Endodermal cell (in vitro differentiated cells): ENCODE results near the gene ATP8B4. TPM values are rescaled to one million over a fixed set of nuclear protein-coding genes. Genes with fewer than 3 reads are reported as not detected.

Source experiments
- DNase-seq: peaks from one replicate; pipeline ENCODE4 v3.0.0-alpha.2; 2017
- H3K27ac ChIP-seq: 2 replicates; pipeline ENCODE4 v1.5.1; 2013; ENCODE audit warnings: mild to moderate bottlenecking, low read depth, low read length, moderate library complexity
- H3K27me3 ChIP-seq: 2 replicates; pipeline ENCODE4 v1.6.1; 2013; ENCODE audit warnings: mild to moderate bottlenecking, low read length, moderate library complexity; ENCODE audit not compliant: insufficient read depth, control insufficient read depth, poor library complexity, severe bottlenecking
- H3K36me3 ChIP-seq: 2 replicates; pipeline ENCODE4 v1.7.0; 2013; ENCODE audit warnings: mild to moderate bottlenecking, low read length, moderate library complexity; ENCODE audit not compliant: control insufficient read depth, insufficient read depth
- H3K4me1 ChIP-seq: one replicate; pipeline ENCODE4 v1.7.0; 2013; ENCODE audit warnings: low read length; ENCODE audit not compliant: control insufficient read depth, insufficient read depth
- H3K4me3 ChIP-seq: 2 replicates; pipeline ENCODE4 v1.5.1; 2013; ENCODE audit warnings: mild to moderate bottlenecking, low read length, moderate library complexity
- H3K9ac ChIP-seq: 2 replicates; pipeline ENCODE4 v1.6.1; 2013; ENCODE audit warnings: mild to moderate bottlenecking, low read length, moderate library complexity; ENCODE audit not compliant: poor library complexity, severe bottlenecking; ENCODE audit errors: extremely low read depth
- H3K9me3 ChIP-seq: 2 replicates; pipeline ENCODE4 v1.6.1; 2013; ENCODE audit warnings: mild to moderate bottlenecking, low read length, moderate library complexity; ENCODE audit not compliant: control insufficient read depth
- H3K27ac Mint-ChIP-seq: 2 replicates; pipeline ENCODE4 v1.8.0; 2020; ENCODE audit warnings: mixed read lengths
- H3K27me3 Mint-ChIP-seq: 2 replicates; pipeline ENCODE4 v1.8.0; 2021; ENCODE audit warnings: mild to moderate bottlenecking, mixed read lengths; ENCODE audit not compliant: insufficient read depth
- H3K36me3 Mint-ChIP-seq: 2 replicates; pipeline ENCODE4 v1.8.0; 2020; ENCODE audit warnings: low read depth, mixed read lengths
- H3K4me1 Mint-ChIP-seq: 2 replicates; pipeline ENCODE4 v1.8.0; 2020; ENCODE audit warnings: mixed read lengths
- H3K4me3 Mint-ChIP-seq: 2 replicates; pipeline ENCODE4 v1.8.0; 2020; ENCODE audit warnings: mild to moderate bottlenecking, moderate library complexity, mixed read lengths
- H3K9me3 Mint-ChIP-seq: 2 replicates; pipeline ENCODE4 v1.8.0; 2020; ENCODE audit warnings: mild to moderate bottlenecking, mixed read lengths
- WGBS, 2 experiments: methylation state at CpG; one replicate each; pipeline versions ENCODE4 v1.1.5 to v1.1.7; 2013; ENCODE audit warnings: missing lambda C conversion rate in 2 of 2, mixed read lengths in 1 of 2; ENCODE audit not compliant: insufficient coverage in 1 of 2, insufficient read length in 1 of 2; 5-methylcytosine and 5-hydroxymethylcytosine counted together
- total RNA-seq, 2 donors: library from RNA; stranded (reverse); fragmentation: NEBNext Ultra II Directional in 1 of 2; extraction: Animal tissue kit (Norgen Biotek cat#: 25700) in 1 of 2; gene quantifications; 2 replicates in 1 of 2; 3 replicates in 1 of 2; pipeline ENCODE4 v1.2.1, GENCODE V29; 2021
- TF ChIP-seq, protein P1 (sequence below): fragments of 200-600 bp; sonication (generic); conservative IDR thresholded peaks from 2 replicates; pipeline ENCODE4 v1.5.0; 2021; ENCODE audit warnings: antibody characterized with exemption, mild to moderate bottlenecking

The ATP8B4 gene
- total RNA-seq, 2 donors from 2014 or later, result 0.64 to 0.95 TPM

DNA sequence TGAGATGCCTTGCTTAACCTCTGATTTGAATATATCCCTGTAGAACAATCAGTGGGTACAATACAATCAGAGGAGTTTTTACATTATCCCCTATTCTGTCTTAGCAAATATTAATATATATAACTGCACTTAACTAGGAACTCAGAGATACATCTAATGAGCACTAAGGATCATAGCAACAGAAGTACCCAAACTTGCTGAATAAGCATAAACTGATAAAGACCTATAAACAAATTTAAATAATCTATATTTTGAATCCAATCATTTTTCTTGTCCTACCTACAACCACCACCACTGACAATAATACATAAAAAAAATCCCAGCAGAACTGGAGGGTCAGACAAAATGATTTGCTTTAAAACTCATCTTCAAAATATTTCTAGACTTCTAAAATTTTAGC is 106.2 kb downstream of the ATP8B4 start:
- H3K4me3 Mint-ChIP-seq, result no peak overlapping the region
- H3K27me3 ChIP-seq, result no peaks in the 10 kb centered on the region

DNA sequence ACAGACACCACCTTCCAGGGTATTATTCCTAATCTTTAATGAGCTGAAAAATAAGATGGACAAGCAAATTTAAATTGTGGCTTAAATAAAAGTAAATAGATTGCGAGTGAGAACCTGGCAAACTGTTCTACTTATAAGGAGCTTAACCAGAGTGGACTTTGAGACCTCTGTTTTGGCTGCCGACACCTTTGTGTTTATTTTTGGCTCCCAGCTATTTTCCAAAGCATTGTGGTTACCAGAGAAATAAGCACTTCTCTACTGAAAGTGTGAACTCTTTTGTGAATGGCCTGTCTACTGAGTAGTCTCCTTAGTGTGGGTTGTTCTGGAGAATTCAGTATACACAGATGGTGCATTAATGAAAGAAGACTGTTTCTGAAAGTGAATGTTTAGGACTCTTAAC is 109.4 kb downstream of the ATP8B4 start:
- Histone ChIP-seq H3K9me3 (no peaks in the 10 kb centered on the region), H3K4me3 (peak overlapping the region; percentile 54), H3K27me3 (no peaks in the 10 kb centered on the region), H3K36me3 (no peaks in the 10 kb centered on the region), H3K9ac (no peak overlapping the region), H3K27ac (no peak overlapping the region), H3K4me1 (peaks cover 3% of the 10 kb centered on the region)
- no peak for DNase-seq
- Mint-ChIP-seq H3K27ac (no peak overlapping the region), H3K27me3 (peaks cover 4% of the 10 kb centered on the region), H3K4me3 (no peak overlapping the region), H3K36me3 (no peaks in the 10 kb centered on the region), H3K9me3 (no peaks in the 10 kb centered on the region), H3K4me1 (peaks cover 8% of the 10 kb centered on the region)
- 76 to 100% methylated on average over 1 to 2 of the region's 2 CpGs for WGBS, 2 experiments
- TF ChIP-seq, protein P1, sequence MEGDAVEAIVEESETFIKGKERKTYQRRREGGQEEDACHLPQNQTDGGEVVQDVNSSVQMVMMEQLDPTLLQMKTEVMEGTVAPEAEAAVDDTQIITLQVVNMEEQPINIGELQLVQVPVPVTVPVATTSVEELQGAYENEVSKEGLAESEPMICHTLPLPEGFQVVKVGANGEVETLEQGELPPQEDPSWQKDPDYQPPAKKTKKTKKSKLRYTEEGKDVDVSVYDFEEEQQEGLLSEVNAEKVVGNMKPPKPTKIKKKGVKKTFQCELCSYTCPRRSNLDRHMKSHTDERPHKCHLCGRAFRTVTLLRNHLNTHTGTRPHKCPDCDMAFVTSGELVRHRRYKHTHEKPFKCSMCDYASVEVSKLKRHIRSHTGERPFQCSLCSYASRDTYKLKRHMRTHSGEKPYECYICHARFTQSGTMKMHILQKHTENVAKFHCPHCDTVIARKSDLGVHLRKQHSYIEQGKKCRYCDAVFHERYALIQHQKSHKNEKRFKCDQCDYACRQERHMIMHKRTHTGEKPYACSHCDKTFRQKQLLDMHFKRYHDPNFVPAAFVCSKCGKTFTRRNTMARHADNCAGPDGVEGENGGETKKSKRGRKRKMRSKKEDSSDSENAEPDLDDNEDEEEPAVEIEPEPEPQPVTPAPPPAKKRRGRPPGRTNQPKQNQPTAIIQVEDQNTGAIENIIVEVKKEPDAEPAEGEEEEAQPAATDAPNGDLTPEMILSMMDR, result no peak

More for the DNA sequence above, 106.2 kb downstream of the ATP8B4 start:
- Histone ChIP-seq H3K27ac (no peak overlapping the region), H3K4me3 (no peak overlapping the region), H3K9me3 (no peaks in the 10 kb centered on the region), H3K4me1 (peaks cover 3% of the 10 kb centered on the region), H3K9ac (no peak overlapping the region), H3K36me3 (no peaks in the 10 kb centered on the region)
- H3K9me3 Mint-ChIP-seq, result no peaks in the 10 kb centered on the region
- DNase-seq, result no peak
- peaks cover 8% of the 10 kb centered on the region for H3K4me1 Mint-ChIP-seq
- TF ChIP-seq, protein P1, result no peak
- no peaks in the 10 kb centered on the region for H3K36me3 Mint-ChIP-seq
- H3K27me3 Mint-ChIP-seq, result no peaks in the 10 kb centered on the region
- no peak overlapping the region for H3K27ac Mint-ChIP-seq

DNA sequence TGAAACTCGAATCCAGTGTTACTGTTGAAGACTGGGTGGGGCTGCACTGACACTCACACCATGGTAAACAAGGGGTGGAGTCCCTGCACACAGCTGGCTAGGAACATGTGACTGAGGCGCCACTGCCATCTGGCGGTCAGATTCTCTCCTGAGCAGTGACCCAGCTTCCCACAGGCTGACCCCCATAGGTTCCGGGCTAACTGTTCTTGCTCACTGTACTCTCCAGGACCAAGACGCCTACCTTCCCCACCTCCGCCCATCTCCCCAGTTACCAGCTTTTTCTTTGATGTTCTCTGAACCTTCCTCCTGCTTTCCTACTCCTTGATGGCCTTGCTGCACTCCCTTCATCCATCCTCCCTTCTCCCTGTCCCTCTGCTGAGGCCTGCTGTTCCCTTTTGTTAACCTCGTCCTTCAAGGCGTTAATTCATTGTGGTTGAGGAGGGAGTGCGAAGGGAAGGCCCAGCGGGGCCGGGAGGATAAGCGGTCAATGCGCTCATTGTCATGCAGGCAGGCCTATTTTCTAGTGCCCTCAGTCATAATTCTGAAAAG is 115.2 kb downstream of the ATP8B4 start:
- Mint-ChIP-seq H3K27ac (peak overlapping the region; percentile 38), H3K4me1 (peaks cover 11% of the 10 kb centered on the region), H3K27me3 (peaks cover 4% of the 10 kb centered on the region), H3K4me3 (no peak overlapping the region), H3K36me3 (no peaks in the 10 kb centered on the region), H3K9me3 (peaks cover 4% of the 10 kb centered on the region)
- H3K27ac ChIP-seq, result peak overlapping the region; percentile 80
- H3K4me3 ChIP-seq, result no peak overlapping the region
- no peak overlapping the region for H3K9ac ChIP-seq
- 0 to 12% methylated on average over 3 to 13 of the region's 13 CpGs for WGBS, 2 experiments
- TF ChIP-seq, protein P1, result peak; percentile 95
- peaks cover 6% of the 10 kb centered on the region for H3K9me3 ChIP-seq
- no peaks in the 10 kb centered on the region for H3K36me3 ChIP-seq
- DNase-seq, result peak; percentile 97
- H3K4me1 ChIP-seq, result no peaks in the 10 kb centered on the region
- no peaks in the 10 kb centered on the region for H3K27me3 ChIP-seq
